RCC 7860 (cell line): ENCODE results near the gene LRP2.
"Not testable (repeated sequence)": the region's sequence is repeated elsewhere in the genome, so short reads cannot be mapped to it uniquely, and the experiment has no call there.

Experiments used
- DNase-seq: peaks from one replicate; pipeline ENCODE4 v3.0.0-alpha.2; 2015; ENCODE audit warnings: low spot score
- FAIRE-seq: peaks from 2 replicates; lab custom pipeline; 2012; peaks lifted over from hg19 to GRCh38; lab: Jason Lieb, UNC

Gene LRP2

GRCh38 chr2:169178804-169179390, 183.4 kb downstream of the LRP2 start:
- DNase-seq (no peak), FAIRE-seq (no peak)

GRCh38 chr2:169178364-169178763, 184.0 kb downstream of the LRP2 start:
- DNase-seq (no peak), FAIRE-seq (no peak)

- FAIRE-seq (no peak), DNase-seq (no peak)
These were observed 187.2 kb downstream of the LRP2 start for GRCh38 chr2:169175112-169175511.

- no peak for FAIRE-seq
- no peak for DNase-seq
These were observed 188.5 kb downstream of the LRP2 start for GRCh38 chr2:169173876-169174275.

- no peak for DNase-seq
- FAIRE-seq, result no peak
These were observed 189.4 kb downstream of the LRP2 start for GRCh38 chr2:169172914-169173313.

GRCh38 chr2:169172151-169172735, 190.1 kb downstream of the LRP2 start:
- DNase-seq (no peak), FAIRE-seq (no peak)

GRCh38 chr2:169165791-169166190, 196.5 kb downstream of the LRP2 start:
- FAIRE-seq (no peak), DNase-seq (no peak)

GRCh38 chr2:169164311-169164710, 198.0 kb downstream of the LRP2 start:
- FAIRE-seq (no peak), DNase-seq (no peak)

GRCh38 chr2:169162613-169163012, 199.7 kb downstream of the LRP2 start:
- FAIRE-seq (no peak), DNase-seq (no peak)

- DNase-seq (no peak), FAIRE-seq (no peak)
These were observed 201.3 kb downstream of the LRP2 start for GRCh38 chr2:169160926-169161481.

GRCh38 chr2:169159686-169160085, 202.6 kb downstream of the LRP2 start:
- DNase-seq (no peak), FAIRE-seq (no peak)

- DNase-seq, result no peak
- no peak for FAIRE-seq
These were observed 203.5 kb downstream of the LRP2 start for GRCh38 chr2:169158874-169159273.

GRCh38 chr2:169146220-169146619, 216.1 kb downstream of the LRP2 start:
- DNase-seq, result no peak
- no peak for FAIRE-seq

GRCh38 chr2:169143998-169144397, 218.3 kb downstream of the LRP2 start:
- FAIRE-seq, result no peak
- DNase-seq, result no peak

GRCh38 chr2:169141713-169142352, 220.5 kb downstream of the LRP2 start:
- FAIRE-seq (peak; percentile 20), DNase-seq (peak; percentile 25)

- FAIRE-seq, result no peak
These were observed 222.2 kb downstream of the LRP2 start for GRCh38 chr2:169139993-169140767.

GRCh38 chr2:169139145-169139544, 223.2 kb downstream of the LRP2 start:
- no peak for DNase-seq
- no peak for FAIRE-seq

More at GRCh38 chr2:169139993-169140767, 222.2 kb downstream of the LRP2 start:
- no peak for DNase-seq

- FAIRE-seq (no peak), DNase-seq (no peak)
These were observed 224.4 kb downstream of the LRP2 start for GRCh38 chr2:169137924-169138323.

- no peak for FAIRE-seq
These were observed 225.3 kb downstream of the LRP2 start for GRCh38 chr2:169136885-169137534.

GRCh38 chr2:169136428-169136827, 225.9 kb downstream of the LRP2 start:
- not testable (repeated sequence) for FAIRE-seq, DNase-seq

More at GRCh38 chr2:169136885-169137534, 225.3 kb downstream of the LRP2 start:
- no peak for DNase-seq

- DNase-seq, FAIRE-seq: not testable (repeated sequence)
These were observed 228.1 kb downstream of the LRP2 start for GRCh38 chr2:169134272-169134671.
